GM21526 (cell line): ENCODE measurements around the gene CCDC187.
"Not testable (repeated sequence)": the region's sequence is repeated elsewhere in the genome, so short reads cannot be mapped to it uniquely, and the experiment has no call there.

ENCODE experiments used
- ATAC-seq: cut with Tn5 transposase; IDR thresholded peaks from one replicate; pipeline ENCODE4 v1.9.1; 2021; ENCODE audit warnings: moderate library complexity; ENCODE audit not compliant: unreplicated experiment, low FRiP score

Gene CCDC187

DNA sequence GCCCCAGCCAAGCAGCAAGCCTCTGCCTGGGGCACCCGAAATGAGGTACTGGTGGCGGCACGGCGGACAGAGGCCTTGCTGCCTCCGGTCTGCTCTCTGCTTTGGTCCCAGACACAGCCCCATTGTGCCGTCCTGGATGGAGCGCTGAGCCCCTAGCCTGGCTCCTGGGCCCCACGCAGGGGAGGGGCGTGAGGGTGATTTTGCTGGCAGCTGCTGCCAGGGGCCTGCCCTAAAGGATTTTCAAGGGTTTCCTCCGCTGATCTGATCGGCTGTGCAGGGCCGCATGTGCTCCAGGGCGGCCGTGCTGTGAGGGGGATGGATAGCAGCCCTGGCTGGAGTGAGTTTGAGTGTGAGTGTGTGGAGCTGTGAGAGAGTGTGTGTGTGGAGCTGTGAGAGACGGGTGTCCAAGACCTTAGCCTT lies 24.7 kb upstream of the CCDC187 start:
- ATAC-seq, result no peak

DNA sequence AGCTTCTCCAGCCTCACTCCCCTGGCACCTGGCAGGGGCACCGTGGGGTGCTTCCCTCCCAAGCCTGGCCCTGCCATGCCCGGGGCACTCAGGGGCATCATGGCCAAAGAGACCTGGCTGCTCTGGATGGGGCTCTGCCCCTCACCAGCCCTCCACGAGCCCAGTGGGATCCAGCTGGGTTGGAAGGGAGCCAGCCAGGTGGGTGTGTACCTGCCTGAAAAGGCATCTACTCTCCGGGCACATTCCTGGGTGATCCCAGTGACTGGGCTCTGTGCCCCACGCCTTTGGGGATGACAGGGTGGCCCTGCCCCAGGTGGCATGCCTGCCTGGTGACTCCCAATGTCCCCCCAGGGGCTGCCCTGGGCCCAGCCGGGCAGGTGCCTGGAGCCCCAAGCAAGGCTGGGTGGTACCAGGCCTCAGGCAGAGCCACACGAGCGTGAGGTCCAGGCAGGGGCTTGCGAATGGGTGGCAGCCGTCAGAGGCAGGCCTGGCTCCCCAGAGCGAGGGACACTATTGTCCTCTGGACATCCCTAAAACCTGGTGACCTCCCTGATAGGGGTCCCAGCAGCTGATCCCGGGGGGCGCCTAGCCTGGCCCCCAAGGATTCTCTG lies 24.2 kb upstream of the CCDC187 start:
- ATAC-seq, result no peak

DNA sequence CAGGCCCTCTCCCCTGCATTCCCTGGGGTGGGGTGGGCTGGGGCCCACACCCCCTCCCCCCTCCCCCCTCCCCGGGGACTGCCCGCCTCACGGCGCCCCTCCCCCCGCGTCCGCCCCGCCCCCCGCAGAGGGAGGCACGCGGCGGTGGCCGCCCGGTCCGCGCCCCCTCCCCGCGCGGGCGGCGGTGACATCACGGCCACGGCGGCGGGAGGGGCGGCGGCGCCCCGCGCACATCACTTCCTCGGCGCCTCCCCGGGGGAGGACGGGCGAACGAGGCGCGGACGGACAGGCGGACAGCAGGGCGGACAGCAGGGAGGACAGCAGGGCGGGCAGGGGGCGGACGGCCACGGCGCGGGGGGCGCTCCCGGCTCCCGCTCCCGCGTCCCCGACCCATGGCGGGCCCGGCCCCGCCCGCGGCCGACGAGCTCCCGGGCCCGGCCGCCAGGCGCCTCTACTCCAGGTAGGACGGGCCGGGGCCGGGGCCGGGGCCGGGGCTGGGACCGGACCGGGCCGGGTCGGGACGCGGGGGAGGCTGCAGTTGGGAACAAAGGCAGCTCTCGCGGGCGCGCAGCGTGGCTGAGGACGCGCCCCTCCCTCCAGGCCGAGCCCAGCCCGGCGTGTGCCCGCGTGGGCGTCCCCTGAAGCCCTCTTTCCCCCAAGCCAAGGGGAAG lies 23.5 kb upstream of the CCDC187 start, which contains the start of gene GPSM1:
GPSM1 (plus strand) TSS at position 236 of the 671 bp plus-strand sequence; CDS start at position 393, 157 bp downstream.
- ATAC-seq, result no peak

DNA sequence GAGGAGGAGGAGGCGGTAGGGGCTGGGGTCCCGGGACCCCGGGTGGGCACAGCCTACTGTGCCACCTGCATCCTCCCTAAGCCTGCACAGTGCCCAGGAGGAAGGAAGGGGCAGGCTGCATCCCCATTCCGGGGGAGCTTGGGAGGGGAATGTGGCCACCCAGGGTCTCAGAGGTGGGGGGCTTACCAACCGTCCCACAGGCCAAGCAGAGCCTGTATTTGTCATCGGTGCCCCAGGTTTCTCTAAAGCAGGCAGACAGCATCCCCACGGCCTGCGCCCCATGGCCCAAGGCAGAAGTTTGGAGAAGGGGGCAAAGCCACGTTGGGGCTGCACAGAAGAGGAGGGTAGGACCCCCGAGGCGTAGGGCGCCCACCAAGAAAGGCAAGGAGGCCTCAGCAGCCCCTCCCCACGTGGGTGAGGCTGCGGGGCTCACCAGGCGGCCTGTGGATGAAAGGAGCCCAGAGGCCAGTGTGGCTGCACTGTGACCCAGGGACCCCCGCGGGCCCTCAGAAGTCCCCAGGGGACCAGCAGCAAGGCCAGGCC lies 22.9 kb upstream of the CCDC187 start:
- no peak for ATAC-seq

DNA sequence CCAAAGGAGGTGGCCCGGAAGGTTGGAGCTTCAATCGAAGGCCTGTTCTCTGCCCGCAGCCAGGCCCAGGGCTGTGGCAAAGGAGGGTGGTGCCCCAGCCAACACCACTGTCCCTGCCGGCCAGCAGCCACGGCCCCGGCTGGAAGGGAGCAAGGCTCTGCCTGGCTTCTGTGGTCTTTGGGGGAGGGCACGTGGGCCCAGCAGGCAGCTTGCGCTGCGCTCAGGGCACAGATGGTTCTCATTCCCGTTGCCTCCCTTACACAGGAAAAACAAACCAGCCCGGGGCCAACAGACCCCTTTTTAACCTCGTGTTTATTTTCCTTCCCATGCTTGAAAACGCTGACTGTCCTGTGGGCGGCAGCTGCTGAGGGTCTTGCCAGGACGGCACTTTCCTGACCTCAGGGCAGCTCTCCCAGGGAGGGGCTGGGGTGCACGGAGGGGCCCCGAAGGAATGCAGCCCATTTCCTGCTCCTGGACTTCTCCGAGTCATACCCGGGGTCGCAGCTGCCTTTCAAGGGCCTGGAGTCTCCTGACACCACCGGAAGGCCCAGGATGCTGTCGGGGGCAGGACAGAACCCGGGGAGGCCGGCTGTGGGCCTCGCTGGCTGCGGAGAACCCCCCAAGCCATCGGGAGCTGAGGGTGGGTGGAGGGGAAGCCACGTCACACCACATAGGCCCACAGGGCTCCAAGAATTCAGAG lies 22.3 kb upstream of the CCDC187 start:
- ATAC-seq, result no peak

DNA sequence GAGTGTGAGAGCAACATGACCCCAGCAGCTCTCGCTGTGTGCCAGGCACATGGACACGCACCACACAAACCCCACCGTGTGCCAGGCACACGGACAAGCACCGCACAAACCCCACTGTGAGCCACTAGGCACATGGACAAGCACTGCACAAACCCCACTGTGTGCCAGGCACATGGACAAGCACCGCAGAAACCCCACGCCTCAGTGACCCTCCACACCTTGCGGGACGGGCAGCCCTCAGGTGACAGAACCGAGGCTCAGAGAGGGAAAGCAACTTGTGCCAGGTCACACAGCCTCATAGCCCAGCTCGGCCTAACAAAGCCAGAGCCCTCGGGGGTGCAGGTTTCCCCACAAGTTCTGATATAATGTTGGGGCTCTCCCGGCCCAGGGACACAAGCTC lies 21.5 kb upstream of the CCDC187 start:
- no peak for ATAC-seq

DNA sequence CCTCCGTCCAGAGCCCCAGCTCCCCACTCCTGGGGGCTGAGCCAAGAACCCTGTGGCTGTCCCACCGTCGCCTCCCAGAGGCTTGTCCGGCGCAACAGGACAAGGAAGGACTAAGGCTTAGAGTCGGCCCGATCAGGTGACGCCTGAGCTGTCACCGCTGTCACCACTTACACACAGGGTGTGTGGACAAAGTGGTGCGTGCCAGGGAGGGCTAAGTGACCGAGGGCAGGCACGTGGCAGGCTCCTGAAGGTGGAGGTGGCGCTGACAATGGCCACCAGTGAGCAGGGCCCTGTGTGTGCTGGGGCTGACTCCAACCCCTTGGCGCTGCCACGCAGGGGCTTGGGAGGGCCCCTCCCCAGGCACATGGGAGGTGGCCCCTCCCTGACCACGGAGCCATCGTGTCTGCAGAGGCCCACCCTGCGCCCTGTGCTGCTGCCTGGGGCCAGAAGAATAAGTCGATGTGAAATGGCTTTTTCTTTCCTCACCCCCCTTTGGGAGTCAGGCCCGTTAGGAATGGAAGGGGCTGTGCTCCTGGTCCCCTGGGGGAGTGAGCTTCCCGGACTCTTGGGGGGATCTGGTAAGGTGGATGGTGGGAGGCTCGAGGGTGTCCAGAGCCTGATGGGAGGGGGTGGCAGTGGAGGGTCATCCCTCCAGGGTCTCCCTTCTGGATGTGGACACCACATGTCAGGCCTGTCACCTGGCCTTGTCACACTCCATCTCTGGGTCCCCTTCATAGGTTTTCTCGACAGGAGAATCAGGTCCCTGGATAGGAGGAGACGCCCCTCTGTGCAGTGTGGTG lies 20.8 kb upstream of the CCDC187 start:
- no peak for ATAC-seq

DNA sequence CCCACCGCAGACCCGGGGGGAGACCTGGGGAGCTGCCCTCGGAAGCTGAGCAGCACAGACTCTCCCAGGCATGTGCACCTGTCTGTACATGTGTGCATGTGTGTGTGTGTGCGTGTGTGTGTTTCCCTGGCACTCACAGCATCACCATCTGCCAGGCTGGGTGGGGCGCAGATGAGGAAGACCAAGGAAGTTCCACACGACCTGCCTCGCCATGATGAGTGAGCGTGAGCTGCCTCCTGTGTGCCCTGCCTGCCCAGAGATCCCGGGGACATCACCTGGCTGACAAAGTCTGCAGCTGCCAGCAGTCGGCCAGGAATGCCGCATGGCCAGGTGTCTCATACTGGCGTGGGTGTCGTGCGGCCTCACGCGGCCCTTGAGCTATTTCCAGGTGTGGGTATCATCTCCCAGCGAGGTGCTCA lies 19.5 kb upstream of the CCDC187 start:
- ATAC-seq, result no peak

DNA sequence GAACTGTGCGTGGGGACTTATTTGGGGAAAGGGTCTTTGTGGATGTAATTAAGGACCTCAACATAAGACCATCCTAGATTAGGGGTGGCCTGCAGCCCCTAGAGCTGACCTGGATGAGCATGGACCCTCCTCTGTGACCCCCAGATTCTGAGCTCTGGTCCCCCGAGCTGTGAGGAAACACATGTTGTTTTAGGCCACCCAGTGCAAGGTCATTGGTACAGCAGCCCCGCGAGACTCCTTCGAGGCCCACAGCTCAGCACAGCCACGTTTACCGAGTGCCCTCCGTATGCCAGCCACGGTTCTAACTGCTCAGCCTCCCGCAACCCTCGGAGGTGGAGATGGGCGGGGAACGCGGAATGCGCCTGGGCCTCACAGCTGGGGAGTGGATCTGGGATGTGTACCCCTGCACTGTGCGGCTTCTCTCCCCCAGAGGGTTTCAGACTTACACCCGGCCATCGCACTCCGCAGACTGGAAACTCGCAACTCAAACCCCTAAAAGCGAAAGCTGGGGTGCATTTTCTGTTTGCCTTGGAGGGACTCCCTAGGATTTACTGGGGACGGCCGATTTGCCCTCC lies 18.9 kb upstream of the CCDC187 start:
- no peak for ATAC-seq

DNA sequence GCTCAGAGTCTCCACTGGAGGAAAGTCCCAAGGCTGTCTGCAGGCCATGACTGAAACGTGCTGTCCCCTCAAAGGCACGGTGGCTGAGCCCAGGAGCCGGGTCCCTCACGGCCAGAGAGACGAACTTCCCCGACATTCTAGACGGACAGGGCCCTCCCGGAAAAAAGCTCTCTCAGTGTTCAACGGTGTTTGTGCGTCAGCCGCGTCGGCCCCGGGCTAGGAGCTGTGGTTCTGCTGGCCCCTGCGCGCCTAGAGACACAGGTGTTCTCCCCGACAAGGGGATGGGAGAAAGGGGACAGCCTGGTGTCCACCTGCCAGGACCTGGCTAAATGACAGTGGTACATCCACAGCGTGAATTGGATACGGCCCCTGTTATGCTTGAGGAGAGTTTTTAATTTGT lies 17.7 kb upstream of the CCDC187 start:
- no peak for ATAC-seq

DNA sequence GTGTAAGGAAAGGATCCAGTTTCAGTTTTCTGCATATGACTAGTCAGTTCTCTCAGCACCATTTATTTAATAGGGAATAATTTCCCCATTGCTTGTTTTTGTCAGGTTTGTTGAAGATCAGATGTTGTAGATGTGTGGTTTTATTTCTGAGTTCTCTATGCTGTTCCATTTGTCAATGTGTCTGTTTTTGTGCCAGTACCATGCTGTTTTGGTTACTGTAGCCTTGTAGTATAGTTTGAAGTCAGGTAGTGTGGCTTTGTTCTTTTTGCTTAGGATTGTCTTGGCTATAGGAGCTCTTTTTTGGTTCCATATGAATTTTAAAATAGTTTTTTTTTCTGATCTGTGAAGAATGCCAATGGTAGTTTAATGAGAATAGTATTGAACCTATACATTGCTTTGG lies 17.1 kb upstream of the CCDC187 start:
- ATAC-seq, result not testable (repeated sequence)

DNA sequence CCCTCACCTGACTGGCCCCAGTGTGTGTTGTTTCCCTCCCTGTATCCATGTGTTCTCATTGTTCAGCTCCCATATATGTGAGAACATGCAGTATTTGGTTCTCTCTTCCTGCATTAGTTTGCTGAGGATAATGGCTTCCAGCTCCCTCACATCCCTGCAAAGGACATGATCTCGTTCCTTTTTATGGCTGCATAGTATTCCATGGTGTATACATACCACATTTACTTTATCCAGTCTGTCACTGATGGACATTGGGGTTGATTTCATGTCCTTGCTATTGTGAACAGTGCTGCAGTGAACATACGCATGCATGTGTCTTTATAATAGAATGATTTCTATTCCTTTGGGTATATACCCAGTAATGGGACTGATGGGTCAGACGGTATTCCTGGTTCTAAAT lies 16.1 kb upstream of the CCDC187 start:
- ATAC-seq, result not testable (repeated sequence)

DNA sequence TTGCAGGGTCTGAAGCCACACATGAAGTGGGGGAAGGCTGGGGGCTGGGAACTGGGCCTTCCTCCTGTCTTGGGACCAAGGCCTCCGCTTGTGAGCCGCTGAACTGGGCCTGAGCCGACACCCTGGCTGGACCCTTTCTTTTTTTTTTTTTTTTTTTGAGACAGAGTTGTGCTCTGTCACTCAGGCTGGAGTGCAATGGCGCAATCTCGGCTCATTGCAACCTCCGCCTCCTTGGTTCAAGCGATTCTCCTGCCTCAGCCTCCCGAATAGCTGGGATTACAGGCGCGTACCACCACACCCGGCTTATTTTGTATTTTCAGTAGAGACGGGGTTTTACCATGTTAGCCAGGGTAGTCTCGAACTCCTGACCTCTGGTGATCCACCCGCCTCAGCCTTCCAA lies 15.3 kb upstream of the CCDC187 start:
- not testable (repeated sequence) for ATAC-seq

DNA sequence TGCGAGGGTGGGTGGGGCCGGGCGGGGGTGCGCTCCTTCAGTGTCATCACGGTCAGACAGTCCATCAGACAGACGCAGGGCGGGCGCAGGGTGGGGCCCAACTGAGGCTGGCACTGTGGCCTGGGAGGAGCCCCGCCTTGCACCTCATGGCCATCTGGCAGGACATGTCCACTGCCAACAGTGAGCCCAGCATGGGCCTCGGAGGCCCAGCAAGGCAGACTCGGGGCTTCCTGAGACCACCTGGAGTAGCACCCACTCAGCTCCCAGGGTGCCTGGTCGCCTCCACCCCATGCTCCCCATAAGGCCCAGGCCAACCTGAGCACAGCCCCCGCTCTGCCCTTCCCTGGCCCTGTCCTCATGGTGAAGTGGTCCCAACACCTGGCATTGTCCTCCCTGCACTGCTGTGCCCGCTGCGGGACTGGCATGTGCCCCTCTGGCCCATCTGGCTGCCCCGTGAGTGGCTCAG lies 14.9 kb upstream of the CCDC187 start:
- no peak for ATAC-seq

DNA sequence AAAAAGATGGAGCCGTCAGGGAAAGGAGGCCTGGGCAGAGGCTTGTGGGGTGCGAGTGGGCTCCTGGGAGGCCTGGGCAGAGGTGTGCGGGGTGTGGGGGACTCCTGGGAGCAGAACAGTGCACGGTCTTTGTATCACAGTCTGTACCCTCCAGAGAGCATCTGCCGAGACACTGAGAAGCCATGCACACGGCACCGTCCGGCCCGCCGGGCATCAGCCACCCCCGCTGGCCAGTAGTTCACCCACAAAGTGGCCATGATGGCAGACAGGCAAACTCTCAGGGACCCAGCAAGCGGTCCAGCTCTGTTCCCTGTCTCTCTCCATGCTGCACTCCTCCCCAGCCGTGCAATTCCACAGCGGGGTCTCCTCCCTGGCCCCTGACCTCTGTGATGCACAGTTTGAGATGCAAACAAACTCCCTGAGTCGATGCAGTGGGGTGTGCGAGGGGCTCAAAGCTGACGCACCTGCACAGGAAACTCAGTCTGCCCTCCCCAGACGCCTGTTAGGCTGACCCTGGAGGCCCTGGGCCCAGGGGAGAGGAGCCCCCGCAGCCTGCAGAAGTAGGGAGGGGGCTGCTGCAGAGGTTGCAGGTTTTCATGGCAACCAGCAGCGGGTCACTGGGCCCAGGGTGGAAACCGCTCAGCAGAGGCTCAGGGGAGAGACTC lies 14.3 kb upstream of the CCDC187 start:
- no peak for ATAC-seq

DNA sequence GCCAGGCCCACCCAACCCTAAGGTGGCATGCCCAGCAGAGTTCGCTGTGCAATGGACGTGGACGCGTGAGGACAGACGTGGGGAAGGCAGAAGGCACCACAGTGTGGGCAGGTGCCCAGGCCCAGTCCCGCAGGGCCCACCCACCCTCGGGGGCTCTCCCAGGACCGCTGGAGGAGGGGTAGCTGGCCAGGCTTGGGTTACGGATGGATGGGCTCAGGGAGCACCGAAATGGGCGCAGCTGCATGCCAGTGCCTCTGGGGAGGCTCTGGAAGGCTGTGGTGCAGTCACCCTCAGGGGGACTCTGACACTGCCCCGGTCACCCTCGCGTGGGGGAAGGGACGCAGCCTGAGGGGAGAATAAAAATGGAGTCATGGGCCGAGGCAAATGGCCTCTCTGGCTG lies 13.8 kb upstream of the CCDC187 start:
- no peak for ATAC-seq

DNA sequence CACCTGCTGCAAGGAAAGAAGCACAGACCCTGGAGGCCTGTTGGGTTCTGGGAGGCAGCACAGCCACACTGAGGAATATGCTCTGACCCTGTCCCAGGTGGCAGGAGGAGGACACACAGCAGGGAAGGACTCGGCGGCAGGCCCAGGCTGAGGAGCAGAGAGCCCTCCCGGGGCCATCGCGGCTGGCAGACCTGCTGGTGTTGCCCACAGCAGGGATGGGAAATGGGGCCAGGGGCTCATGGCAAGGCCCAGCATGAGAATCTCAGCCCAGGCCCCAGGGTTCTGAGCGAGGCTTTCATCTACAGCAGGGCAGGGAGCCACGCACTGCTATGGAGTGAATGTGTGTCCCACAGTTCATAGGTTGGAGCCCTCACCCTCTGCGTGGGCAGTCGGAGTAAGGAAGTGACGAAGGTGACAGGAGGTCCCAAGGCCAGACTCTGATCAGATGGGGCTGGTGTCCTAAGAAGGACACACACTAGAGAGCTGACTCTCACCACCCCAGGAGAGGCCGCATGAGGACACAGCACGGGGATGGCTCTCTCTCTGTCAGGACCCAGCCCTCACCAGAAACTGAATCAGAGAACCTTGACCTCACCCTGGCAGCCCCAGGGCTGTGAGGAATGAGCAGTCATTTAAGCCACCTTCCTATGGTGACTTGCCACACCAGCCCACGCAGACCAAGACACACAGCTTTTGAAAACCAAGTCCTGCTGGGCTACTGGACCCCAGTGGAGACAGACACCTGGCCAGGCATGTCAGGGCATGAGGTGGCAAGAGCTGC lies 13.2 kb upstream of the CCDC187 start:
- ATAC-seq, result no peak

DNA sequence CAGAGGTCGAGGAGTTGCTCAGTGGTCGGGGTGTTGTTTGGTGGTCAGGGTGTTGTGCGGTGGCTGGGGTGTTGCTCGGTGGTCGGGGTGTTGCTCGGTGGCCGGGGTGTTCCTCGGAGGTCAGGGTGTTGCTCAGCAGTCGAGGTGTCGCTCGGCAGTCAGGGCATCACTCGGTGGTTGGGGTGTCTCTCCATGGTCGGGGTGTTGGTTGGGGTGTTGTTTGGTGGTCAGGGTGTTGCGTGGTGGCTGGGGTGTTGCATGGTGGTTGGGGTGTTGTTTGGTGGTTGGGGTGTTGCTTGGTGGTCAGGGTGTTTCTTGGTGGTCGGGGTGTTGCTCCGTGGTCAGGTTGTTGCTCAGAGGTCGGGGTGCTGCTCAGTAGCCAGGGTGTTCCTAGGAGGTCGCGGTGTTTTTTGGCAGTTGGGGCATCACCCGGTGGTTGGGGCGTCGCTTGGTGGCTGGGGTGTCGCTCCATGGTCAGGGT lies 12.4 kb upstream of the CCDC187 start:
- no peak for ATAC-seq

DNA sequence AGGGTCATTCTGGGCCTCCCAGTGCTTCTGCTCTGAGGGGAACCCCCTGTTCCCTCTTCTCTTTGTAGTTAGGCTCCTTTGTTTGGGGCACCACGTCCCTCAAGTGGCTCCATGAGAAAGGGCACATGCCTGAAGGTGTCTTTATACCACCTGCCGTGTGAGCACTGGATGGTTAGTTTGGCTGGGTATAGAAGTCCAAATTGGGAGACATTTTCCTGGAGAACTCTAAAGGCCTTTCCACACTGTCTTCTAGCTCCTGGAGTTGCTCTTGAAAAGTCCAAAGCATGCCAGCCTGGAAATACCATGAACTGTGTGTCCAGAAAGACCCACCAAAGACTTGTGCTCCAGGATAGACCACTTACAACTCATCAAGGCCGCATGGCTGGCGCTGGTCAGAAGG lies 11.1 kb upstream of the CCDC187 start:
- no peak for ATAC-seq
